OCI-LY3 (cell line): ENCODE data around the gene ENPP5.

Experiments used
- CTCF ChIP-seq: fragments of 200-600, 300-600 bp; sonication (generic); IDR thresholded peaks from 2 replicates; pipeline ENCODE4 v1.5.1; 2014; ENCODE audit warnings: antibody characterized with exemption, low read length, low read depth
- EZH2phosphoT487 ChIP-seq: fragments of 200-600 bp; shearing (Covaris generic); IDR thresholded peaks from 2 replicates; pipeline ENCODE4 v1.6.1; 2018; ENCODE audit warnings: antibody characterized with exemption, mixed run types, low read depth

GRCh38 chr6:46115634-46116033 lies 55.1 kb downstream of the ENPP5 start:
- TF ChIP-seq CTCF (no peak), EZH2phosphoT487 (no peak)
